GM12865 (cell line): ENCODE results near the gene MAGEA4.

Experiments
- DNase-seq: peaks from one replicate; pipeline ENCODE4 v3.0.0; 2010; ENCODE audit warnings: low read depth
- H3K4me3 ChIP-seq: 2 replicates; pipeline ENCODE4 v1.5.1; 2011; ENCODE audit warnings: mild to moderate bottlenecking, low read depth, low read length, control low read depth
- TF ChIP-seq, protein P1 (sequence below): IDR thresholded peaks from 2 replicates; pipeline ENCODE4 v1.5.1; 2011; ENCODE audit warnings: low read length, control low read depth, low read depth, inconsistent platforms; ENCODE audit not compliant: insufficient read depth; ENCODE audit errors: missing control alignments

The MAGEA4 gene, protein sequence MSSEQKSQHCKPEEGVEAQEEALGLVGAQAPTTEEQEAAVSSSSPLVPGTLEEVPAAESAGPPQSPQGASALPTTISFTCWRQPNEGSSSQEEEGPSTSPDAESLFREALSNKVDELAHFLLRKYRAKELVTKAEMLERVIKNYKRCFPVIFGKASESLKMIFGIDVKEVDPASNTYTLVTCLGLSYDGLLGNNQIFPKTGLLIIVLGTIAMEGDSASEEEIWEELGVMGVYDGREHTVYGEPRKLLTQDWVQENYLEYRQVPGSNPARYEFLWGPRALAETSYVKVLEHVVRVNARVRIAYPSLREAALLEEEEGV

DNA sequence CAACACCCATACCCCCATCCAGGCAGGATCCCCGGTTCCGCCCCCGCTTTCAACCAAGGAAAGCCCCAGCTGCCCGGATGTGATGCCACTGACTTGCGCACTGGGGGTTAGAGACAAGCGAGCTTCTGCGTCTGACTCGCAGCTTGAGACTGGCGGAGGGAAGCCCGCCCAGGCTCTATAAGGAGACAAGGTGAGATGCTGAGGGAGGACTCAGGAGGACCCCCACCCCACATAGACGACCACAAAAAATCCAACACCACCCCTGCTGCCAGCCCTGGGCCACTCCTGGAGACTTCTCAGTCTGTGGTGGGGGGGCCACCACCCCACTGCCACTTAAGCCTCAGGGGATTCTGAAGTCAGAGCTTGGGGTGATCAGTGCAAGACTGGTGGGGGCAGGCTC lies at the start of gene MAGEA4:
MAGEA4 (plus strand) TSS at position 110 of the 400 bp plus-strand sequence. CDS start 10,776 bp downstream, outside the sequence.
- no peak within 1 kb of the TSS for H3K4me3 ChIP-seq
- TF ChIP-seq, protein P1, sequence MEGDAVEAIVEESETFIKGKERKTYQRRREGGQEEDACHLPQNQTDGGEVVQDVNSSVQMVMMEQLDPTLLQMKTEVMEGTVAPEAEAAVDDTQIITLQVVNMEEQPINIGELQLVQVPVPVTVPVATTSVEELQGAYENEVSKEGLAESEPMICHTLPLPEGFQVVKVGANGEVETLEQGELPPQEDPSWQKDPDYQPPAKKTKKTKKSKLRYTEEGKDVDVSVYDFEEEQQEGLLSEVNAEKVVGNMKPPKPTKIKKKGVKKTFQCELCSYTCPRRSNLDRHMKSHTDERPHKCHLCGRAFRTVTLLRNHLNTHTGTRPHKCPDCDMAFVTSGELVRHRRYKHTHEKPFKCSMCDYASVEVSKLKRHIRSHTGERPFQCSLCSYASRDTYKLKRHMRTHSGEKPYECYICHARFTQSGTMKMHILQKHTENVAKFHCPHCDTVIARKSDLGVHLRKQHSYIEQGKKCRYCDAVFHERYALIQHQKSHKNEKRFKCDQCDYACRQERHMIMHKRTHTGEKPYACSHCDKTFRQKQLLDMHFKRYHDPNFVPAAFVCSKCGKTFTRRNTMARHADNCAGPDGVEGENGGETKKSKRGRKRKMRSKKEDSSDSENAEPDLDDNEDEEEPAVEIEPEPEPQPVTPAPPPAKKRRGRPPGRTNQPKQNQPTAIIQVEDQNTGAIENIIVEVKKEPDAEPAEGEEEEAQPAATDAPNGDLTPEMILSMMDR: no peak
- DNase-seq: no peak

DNA sequence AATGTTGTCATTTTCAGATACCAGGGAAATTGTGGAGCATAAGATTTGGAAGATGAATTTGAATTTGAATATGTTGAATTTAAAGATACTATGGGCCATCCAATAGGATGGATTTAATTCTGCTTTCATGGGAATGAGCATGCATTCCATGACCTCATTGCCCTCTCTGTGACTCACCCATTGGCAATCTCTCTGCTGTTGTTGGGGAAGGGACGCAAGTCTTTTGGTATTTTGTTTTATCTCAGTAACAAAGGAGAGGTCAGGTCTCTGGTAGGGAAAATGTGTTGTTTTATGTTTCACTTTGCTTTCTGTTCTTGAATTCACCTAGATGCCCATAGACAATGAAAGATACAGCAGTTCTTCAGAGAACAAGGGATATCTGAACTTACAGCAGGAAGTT lies 42.1 kb upstream of the MAGEA4 start:
- DNase-seq: no peak
- no peak overlapping the region for H3K4me3 ChIP-seq
- TF ChIP-seq, protein P1: no peak

DNA sequence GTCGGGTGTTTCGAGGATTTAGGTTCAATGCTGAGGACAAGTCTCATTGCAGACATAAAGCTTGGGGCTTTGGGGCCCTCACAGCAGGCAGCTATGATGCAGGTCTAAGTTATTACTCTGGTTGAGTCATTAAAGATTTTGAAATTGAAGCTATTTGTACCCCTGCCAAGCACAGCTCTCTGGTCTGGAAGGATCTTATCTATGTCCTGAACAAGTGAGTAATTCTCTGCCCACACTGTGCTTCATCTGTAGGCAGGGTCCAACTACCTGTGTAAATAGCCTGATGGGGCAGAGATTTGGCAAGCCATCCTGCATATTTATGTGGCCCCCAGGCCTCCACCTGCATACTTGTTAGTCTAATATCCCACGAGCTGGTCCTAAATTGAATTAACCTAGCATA lies 41.4 kb upstream of the MAGEA4 start:
- no peak for DNase-seq

DNA sequence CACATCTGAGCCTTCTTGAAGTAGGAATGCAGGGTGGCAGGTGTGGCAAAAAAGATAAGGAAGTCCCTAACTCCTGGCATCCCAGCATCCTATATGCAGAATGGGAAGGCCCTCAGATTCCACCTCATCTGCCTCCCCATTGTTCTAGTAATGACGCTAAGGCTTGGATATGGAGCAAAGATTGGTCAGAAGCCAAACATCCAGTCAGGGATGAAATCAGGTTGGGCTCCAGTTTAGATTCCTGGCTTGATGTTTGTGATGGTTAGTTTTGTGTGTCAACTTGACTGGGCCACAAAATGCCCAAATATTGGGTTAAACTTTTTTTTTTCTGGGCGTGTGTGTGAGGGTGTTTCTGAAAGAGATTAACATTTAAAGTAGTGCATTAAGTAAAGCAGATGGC lies 39.6 kb upstream of the MAGEA4 start:
- DNase-seq: no peak
- TF ChIP-seq, protein P1: no peak

More for the DNA sequence above, 41.4 kb upstream of the MAGEA4 start:
- no peak overlapping the region for H3K4me3 ChIP-seq
- TF ChIP-seq, protein P1: no peak

DNA sequence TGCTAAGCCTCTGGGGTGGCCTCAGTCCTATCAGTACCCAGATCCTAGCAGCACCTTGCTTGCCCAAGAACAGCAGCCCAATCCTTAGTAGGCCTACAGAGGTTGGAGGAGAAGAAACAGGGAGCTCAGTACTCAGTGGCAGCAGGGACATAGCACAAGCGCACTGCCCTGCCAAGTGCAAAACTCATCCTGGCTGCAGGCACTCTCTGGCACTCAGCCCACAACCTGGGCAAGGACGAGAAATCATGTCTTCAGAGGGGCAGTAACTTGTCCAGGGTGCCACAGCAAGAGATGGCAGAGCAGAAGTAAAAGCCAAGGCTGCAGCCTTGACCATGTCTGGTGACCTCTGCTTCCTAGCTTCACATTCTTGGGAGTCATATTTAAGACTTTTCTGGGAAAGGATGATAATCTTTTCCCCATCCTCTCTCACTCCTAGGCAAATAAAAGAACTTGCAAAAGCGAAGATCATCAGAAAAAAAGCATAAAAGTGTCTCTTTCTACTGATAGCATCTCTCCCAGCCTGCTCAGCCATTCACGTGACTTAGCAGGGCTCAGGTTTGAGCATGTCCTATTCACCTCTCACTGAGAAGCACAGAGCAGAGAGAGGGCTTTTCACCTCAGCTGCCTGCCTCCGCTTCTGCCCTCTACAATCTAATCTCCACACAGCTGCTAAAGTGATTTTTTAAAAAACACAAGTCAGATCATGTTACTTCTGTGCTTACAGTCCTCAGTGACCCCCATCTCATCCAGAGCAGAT lies 37.2 kb upstream of the MAGEA4 start:
- H3K4me3 ChIP-seq: no peak overlapping the region
- no peak for DNase-seq
- TF ChIP-seq, protein P1: no peak

More for the DNA sequence above, 39.6 kb upstream of the MAGEA4 start:
- H3K4me3 ChIP-seq: no peak overlapping the region

DNA sequence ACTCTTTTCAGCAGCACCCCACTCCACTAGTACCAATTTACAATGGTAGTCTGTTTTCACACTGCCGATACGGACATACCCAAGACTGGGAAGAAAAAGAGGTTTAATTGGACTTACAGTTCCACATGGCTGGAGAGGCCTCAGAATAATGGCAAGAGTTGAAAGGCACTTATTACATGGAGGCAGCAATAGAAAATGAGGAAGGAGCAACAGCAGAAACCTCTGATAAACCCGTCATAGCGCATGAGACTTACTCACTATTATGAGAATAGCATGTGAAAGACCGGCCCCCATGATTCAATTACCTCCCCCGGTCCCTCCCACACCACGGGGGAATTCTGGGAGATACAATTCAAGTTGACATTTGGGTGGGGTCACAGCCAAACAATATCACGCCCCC lies 34.1 kb upstream of the MAGEA4 start:
- no peak overlapping the region for H3K4me3 ChIP-seq
- no peak for DNase-seq
- TF ChIP-seq, protein P1: no peak
